Hepatocyte (in vitro differentiated cells): Measurements from ENCODE around the gene MTX1.

Source experiments
- CTCF ChIP-seq: fragments of 200-600 bp; sonication (generic); IDR thresholded peaks from 2 replicates; pipeline ENCODE4 v1.5.1; 2016; ENCODE audit warnings: antibody characterized with exemption, mild to moderate bottlenecking; ENCODE audit not compliant: poor library complexity
- EZH2 ChIP-seq: fragments of 200-600 bp; sonication (generic); IDR thresholded peaks from 2 replicates; pipeline ENCODE4 v1.6.1; 2016; ENCODE audit warnings: antibody characterized with exemption, mild to moderate bottlenecking, borderline replicate concordance

- TF ChIP-seq CTCF: no peak
- TF ChIP-seq EZH2: no peak
These were observed 49.5 kb upstream of the MTX1 start for GRCh38 chr1:155158991-155159390.
